Measurements from ENCODE around the gene SLC25A51. TPM values are rescaled to one million over a fixed set of nuclear protein-coding genes. Genes with fewer than 3 reads are reported as not detected.

Gene SLC25A51
- total and polyA plus RNA-seq, 4 donors = 3.8 to 24.4 (median 9.1) TPM

GRCh38 chr9:37923796-37924427 lies 20.0 kb upstream of the SLC25A51 start:
- Histone ChIP-seq H3K27ac (ENCODE audit: low read depth in 1 of 2, low read length in 2 of 2) (no peak overlapping the region), H3K4me1 (ENCODE audit: control insufficient read depth in 4 of 4, insufficient read depth in 4 of 4, low read length in 3 of 4) (peaks cover 4 to 14% (median 11%) of the 10 kb centered on the region in 4 donors), H3K9ac (ENCODE audit: low read depth in 1 of 2, low read length in 2 of 2) (no peak overlapping the region), H3K27me3 (ENCODE audit: control insufficient read depth in 4 of 4, insufficient read depth in 4 of 4, low read length in 3 of 4) (no peaks in the 10 kb centered on the region), H3K36me3 (ENCODE audit: control insufficient read depth in 4 of 4, insufficient read depth in 3 of 4, low read depth in 1 of 4, low read length in 3 of 4) (peaks cover 2 to 23% (median 5%) of the 10 kb centered on the region in 4 donors), H3K4me3 (ENCODE audit: low read depth in 1 of 3, low read length in 3 of 3) (no peak overlapping the region), H3K9me3 (ENCODE audit: control insufficient read depth in 4 of 4, low read length in 3 of 4) (no peaks in the 10 kb centered on the region)
- TF ChIP-seq REST (IDR thresholded peaks at IDR 0.05) (no peak), NR2F2 (IDR thresholded peaks at IDR 0.05) (no peak), CTCF (IDR thresholded peaks at IDR 0.05; ENCODE audit: low read depth, low read length, missing input control) (no peak), RAD21 (IDR thresholded peaks at IDR 0.05) (no peak), YY1 (IDR thresholded peaks at IDR 0.05) (no peak), HNF4G (IDR thresholded peaks at IDR 0.05) (no peak), FOXA1 (IDR thresholded peaks at IDR 0.05) (no peak), EGR1 (IDR thresholded peaks at IDR 0.05; ENCODE audit: low read depth in 2 of 2) (no peak)
- no peak for DNase-seq (ENCODE audit: low spot score)
- WGBS = 94% methylated on average over 25 of the region's 25 CpGs

- H3K27me3 ChIP-seq (ENCODE audit: control insufficient read depth in 4 of 4, insufficient read depth in 4 of 4, low read length in 3 of 4) = no peaks in the 10 kb centered on the region
- H3K9me3 ChIP-seq (ENCODE audit: control insufficient read depth in 4 of 4, low read length in 3 of 4) = no peaks in the 10 kb centered on the region
- peaks cover 0 to 26% (median 7%) of the 10 kb centered on the region in 4 donors for H3K36me3 ChIP-seq (ENCODE audit: control insufficient read depth in 4 of 4, insufficient read depth in 3 of 4, low read depth in 1 of 4, low read length in 3 of 4)
- DNase-seq (ENCODE audit: low spot score) = no peak
- H3K4me3 ChIP-seq (ENCODE audit: low read depth in 1 of 3, low read length in 3 of 3) = no peak overlapping the region
- no peak overlapping the region for H3K27ac ChIP-seq (ENCODE audit: low read depth in 1 of 2, low read length in 2 of 2)
- 85% methylated on average over 14 of the region's 14 CpGs for WGBS
- TF ChIP-seq FOXA1 (IDR thresholded peaks at IDR 0.05) = no peak
- TF ChIP-seq RAD21 (IDR thresholded peaks at IDR 0.05) = no peak
- TF ChIP-seq FOXA2 (IDR thresholded peaks at IDR 0.05) = no peak
- no peak for TF ChIP-seq GABPA (IDR thresholded peaks at IDR 0.05 in 1 of 2, conservative IDR thresholded peaks at IDR 0.05 in 1 of 2)
- TF ChIP-seq HNF4G (IDR thresholded peaks at IDR 0.05) = no peak
- no peak for TF ChIP-seq ATF3 (IDR thresholded peaks at IDR 0.05)
- no peak overlapping the region for H3K9ac ChIP-seq (ENCODE audit: low read depth in 1 of 2, low read length in 2 of 2)
- H3K4me1 ChIP-seq (ENCODE audit: control insufficient read depth in 4 of 4, insufficient read depth in 4 of 4, low read length in 3 of 4) = peaks cover 0 to 8% (median 5%) of the 10 kb centered on the region in 4 donors
Observed at GRCh38 chr9:37923118-37923795, 19.3 kb upstream of the SLC25A51 start.
